ENCODE measurements around the gene FOLR2. TPM values are rescaled to one million over a fixed set of nuclear protein-coding genes. Genes with fewer than 3 reads are reported as not detected.
"Not testable (repeated sequence)": the region's sequence is repeated elsewhere in the genome, so short reads cannot be mapped to it uniquely, and the experiment has no call there.

Gene FOLR2
- polyA plus RNA-seq, 4 donors = 9.6 to 11.7 (median 11.2) TPM

- DNase-seq (ENCODE audit: low read depth in 4 of 4, low spot score in 3 of 4) = no peak
These were observed 49.4 kb downstream of the FOLR2 start for GRCh38 chr11:72265951-72266350.

- DNase-seq (ENCODE audit: low read depth in 4 of 4, low spot score in 3 of 4) = not testable (repeated sequence)
These were observed 50.4 kb downstream of the FOLR2 start for GRCh38 chr11:72266960-72267359.

- no peak for DNase-seq (ENCODE audit: low read depth in 4 of 4, low spot score in 3 of 4)
These were observed 51.5 kb downstream of the FOLR2 start for GRCh38 chr11:72267956-72268617.

Other genes starting within 250 kb of the FOLR2 start
- gene IL18BP, start 217.9 kb upstream of the FOLR2 start, polyA plus RNA-seq (ENCODE audit: insufficient read length in 4 of 4) = 1 to 10 TPM; 7.8 to 9.9 (median 9.2) TPM
- 100 to 1,000 TPM; 253 to 272 (median 263) TPM for gene NUMA1, start 136.3 kb upstream of the FOLR2 start, polyA plus RNA-seq (ENCODE audit: insufficient read length in 4 of 4)
- gene LRRC51, start 135.9 kb upstream of the FOLR2 start, polyA plus RNA-seq (ENCODE audit: insufficient read length in 4 of 4) = 10 to 100 TPM; 20.1 to 26.2 (median 22.6) TPM
- 100 to 1,000 TPM; 111 to 121 (median 114) TPM for gene LAMTOR1, start 113.5 kb upstream of the FOLR2 start, polyA plus RNA-seq (ENCODE audit: insufficient read length in 4 of 4)
- not detected for gene TOMT, start 110.9 kb upstream of the FOLR2 start, polyA plus RNA-seq (ENCODE audit: insufficient read length in 4 of 4)
- 10 to 100 TPM; 47.2 to 56.9 (median 53.0) TPM for gene ANAPC15, start 104.1 kb upstream of the FOLR2 start, polyA plus RNA-seq (ENCODE audit: insufficient read length in 4 of 4)
- gene FOLR3, start 81.1 kb upstream of the FOLR2 start, polyA plus RNA-seq (ENCODE audit: insufficient read length in 4 of 4) = 1 to 10 TPM; 1.8 to 2.7 (median 2.0) TPM
- 10 to 100 TPM; 44.9 to 64.6 (median 53.2) TPM for gene FOLR1, start 24.7 kb upstream of the FOLR2 start, polyA plus RNA-seq (ENCODE audit: insufficient read length in 4 of 4)
- gene INPPL1, start 8.0 kb downstream of the FOLR2 start, polyA plus RNA-seq (ENCODE audit: insufficient read length in 4 of 4) = 100 to 1,000 TPM; 131 to 171 (median 145) TPM
- under 1 TPM in 1 of 4 donors, not detected in 3; 0.49 TPM for gene PHOX2A, start 27.4 kb downstream of the FOLR2 start, polyA plus RNA-seq (ENCODE audit: insufficient read length in 4 of 4)
- 10 to 100 TPM; 10.8 to 12.1 (median 11.5) TPM for gene CLPB, start 217.7 kb downstream of the FOLR2 start, polyA plus RNA-seq (ENCODE audit: insufficient read length in 4 of 4)

All from right renal pelvis (tissue), 4 donors.